Activated T-helper 1 cell treated with Interleukin-2 at 50 U/mL for 16 hours (primary cell): Measurements from ENCODE around the gene AGAP5.

Source experiments
- DNase-seq: peaks from one replicate; pipeline ENCODE4 v3.0.0-alpha.2; 2020; ENCODE audit warnings: low read depth

AGAP5 gene

GRCh38 chr10:73625884-73626752, 71.8 kb downstream of the AGAP5 start:
- peak; percentile 83 for DNase-seq

GRCh38 chr10:73625004-73625883, 72.7 kb downstream of the AGAP5 start:
- no peak for DNase-seq
